Iris pigment epithelial cell (primary cell): ENCODE measurements around the gene MDC1.

Experiments used
- DNase-seq: peaks from one replicate; pipeline ENCODE4 v3.0.0-alpha.2; 2011; ENCODE audit warnings: low read depth

Gene MDC1

DNA sequence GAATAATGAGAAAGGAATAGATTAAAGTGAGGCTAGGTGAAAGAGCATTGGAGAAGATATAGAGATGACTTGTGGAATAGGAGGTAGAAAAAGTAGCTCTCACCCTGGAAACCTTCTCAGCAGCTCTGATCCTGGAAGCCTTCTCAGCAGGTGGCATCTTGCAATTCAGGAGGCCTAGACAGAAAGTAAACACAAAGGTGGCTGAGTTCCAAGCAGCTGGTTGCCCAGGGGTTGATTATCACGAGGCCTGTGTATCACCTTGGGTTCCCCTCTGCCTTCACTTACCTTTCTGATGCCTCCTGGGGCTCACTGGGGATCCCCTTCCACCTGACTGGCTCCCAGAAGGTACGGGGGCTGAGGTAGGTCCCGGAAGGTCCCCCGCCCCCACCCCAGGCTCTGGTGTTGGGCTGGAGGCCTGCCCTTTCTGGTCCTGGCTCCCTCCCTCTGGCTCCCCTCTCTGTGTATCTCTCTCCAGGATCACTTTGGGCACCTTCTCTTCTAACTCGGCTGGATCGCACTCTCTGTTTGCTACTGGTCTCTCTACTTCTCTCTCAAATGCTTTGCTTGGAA lies 9.7 kb downstream of the MDC1 start:
- no peak for DNase-seq

- no peak for DNase-seq
Measured at GRCh38 chr6:30705620-30706019, 11.5 kb downstream of the MDC1 start.

GRCh38 chr6:30703821-30704220 lies 13.3 kb downstream of the MDC1 start:
- no peak for DNase-seq

- no peak for DNase-seq
Measured at GRCh38 chr6:30703011-30703410, 14.1 kb downstream of the MDC1 start.

- DNase-seq, result no peak
Measured at GRCh38 chr6:30700340-30700739, 16.7 kb downstream of the MDC1 start.

DNA sequence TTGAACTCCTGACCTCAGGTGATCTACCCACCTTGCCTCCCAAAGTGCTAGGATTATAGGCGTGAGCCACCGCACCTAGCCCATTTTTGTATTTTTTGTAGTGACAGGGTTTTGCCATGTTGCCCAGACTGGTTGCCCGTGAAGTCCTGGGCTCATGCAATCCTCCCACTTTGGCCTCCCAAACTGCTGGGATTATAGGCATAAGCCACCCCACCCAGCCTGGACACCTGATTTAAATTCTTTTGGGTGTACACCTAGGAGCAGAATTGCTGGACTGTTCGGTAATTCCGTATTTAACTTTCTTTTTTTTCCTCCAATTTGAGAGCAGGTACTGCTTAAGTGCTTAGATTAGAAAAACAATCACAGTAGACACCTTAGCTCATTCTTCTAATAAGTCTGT lies 20.6 kb downstream of the MDC1 start:
- no peak for DNase-seq

- no peak for DNase-seq
Measured at GRCh38 chr6:30691208-30691847, 25.8 kb downstream of the MDC1 start.

- DNase-seq, result peak; percentile 71
Measured at GRCh38 chr6:30690403-30691207, 26.5 kb downstream of the MDC1 start, which contains the start of gene NRM. NRM (minus strand) TSS chr6:30690984; CDS start chr6:30690974, 10 bp downstream.

- no peak for DNase-seq
Measured at GRCh38 chr6:30689985-30690384, 27.1 kb downstream of the MDC1 start.

DNA sequence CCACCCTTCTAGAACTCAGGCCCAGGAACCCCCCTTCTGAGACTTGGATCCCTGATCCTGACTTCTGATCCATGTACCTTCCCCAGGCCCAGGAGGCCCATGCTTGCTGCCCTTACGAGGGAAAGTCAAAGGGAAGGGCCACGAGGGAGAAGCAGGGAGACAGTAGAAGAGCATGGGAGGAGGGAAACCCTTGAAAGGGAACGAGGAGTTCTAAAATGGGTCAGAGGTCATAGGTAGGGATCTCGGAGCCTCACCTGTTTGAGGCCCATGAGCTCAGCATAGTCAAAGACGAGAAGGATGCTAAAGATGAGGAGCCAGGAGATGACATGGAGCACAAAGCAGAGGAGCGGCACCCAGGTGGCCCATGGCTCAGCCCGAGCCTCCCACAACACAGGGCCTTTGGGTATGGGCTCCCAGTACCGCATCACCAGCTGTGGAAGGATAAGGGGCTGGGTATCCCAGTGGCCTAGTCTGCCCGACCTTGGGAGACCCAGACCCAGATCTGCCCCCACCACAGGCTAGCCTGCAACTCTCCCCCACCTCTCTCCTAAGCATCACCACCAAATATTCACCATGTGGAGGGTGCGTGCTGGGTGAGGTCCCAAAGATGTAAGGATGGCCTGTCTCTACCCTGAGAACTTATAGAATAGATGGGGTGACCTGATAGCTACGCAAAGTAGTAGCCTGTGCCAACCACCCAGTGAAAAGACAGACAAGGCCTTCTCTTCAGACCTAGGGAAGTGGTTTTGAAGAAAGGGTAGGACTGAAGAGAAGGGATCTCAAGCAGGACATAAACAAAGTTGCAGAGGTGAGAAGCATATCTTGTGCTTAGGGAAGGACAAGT lies 27.8 kb downstream of the MDC1 start:
- DNase-seq, result no peak

DNA sequence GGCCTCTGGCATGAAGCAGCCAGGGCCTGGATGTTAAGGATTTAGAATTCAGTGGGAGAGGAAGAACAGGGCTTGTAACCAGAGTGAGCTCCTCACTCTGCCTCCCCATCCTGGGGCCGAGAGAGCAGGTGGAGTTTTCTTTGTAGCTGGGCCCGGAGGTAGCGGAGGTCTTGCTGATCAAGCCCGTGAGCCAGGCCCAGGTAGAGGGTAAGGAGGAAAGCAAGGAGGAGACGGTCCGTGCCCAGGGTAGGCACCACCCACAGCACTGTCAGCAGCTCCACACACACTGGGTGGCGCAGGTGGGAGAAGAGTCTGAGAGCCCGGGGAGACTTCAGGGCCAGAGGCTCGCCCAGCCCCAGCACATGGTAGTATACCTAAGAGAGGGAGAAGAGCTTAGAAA lies 28.5 kb downstream of the MDC1 start:
- DNase-seq, result no peak

DNA sequence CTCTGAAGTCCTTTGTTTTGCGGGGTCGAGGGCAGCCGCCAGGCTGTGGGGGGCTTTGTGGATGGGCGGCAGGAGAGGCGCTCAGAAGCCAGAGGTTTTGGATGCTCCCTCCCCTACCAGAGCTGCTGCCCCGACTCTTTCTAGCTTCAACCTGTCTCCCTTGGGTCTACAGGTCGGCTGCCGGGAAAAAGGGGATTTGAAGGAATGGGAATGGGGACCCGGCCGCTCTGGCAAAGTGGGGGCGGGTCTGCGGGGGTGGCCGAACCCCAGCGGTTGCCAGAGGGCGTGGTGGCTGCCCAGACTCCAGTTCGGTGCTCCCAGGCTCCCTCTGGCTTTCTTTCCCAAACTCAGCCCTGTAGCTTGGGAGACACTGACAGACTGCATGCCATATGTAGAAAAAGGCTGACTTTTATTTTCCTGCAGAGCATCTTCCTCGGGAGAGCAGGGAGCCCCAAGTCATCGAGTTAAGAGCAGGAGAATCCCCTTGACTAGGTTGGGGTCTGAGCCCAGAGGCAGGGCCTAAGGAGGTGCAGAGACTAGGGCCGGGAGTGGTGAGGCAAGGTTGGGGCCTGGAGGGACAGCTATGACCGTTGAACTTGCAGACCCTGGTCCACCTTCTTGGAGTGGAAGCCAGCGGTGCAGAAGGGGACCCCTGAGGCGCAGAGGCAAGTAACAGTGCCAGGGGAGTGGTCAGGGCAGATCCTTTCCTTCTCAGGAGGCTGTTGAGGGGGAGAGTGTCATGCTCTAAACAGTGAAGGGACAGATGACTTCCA lies 29.2 kb downstream of the MDC1 start:
- peak; percentile 44 for DNase-seq

DNA sequence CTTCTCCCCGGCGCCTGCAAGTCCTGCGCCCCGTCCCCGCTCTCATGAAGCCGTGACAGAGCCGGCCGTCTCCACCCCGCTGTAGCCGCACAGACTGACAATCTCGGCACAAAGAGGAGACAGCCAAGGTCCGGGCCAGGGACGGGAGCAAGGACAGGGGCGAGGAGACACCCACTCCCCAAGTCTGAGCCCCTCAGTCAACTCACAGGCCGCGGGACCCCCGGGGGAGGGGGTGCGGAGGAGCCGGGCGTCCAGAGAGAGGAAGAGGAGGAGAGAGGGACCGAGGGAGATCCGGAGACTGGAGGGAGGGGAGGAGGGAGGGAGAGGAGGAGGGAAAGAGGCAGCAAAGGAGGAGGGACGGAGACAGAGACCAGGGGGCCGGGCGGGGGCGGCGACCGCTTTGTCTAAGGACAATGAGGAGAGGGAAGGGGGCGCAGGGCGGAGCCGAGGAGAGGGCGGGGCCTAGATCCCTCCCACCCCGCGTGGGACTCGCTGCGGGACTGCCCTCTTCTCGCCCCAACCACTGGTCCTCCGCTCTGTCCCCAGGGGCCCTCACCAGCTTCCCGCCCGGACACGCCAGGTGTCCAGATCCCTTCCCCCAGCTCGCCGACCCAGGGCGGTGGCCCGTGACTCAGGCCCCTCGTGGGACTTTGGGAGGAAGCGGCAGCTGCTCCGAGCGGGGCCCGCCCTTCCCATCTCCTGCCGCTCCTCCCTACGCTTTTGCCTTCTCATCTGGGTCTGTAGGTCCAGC lies 30.0 kb downstream of the MDC1 start:
- peak; percentile 92 for DNase-seq

DNA sequence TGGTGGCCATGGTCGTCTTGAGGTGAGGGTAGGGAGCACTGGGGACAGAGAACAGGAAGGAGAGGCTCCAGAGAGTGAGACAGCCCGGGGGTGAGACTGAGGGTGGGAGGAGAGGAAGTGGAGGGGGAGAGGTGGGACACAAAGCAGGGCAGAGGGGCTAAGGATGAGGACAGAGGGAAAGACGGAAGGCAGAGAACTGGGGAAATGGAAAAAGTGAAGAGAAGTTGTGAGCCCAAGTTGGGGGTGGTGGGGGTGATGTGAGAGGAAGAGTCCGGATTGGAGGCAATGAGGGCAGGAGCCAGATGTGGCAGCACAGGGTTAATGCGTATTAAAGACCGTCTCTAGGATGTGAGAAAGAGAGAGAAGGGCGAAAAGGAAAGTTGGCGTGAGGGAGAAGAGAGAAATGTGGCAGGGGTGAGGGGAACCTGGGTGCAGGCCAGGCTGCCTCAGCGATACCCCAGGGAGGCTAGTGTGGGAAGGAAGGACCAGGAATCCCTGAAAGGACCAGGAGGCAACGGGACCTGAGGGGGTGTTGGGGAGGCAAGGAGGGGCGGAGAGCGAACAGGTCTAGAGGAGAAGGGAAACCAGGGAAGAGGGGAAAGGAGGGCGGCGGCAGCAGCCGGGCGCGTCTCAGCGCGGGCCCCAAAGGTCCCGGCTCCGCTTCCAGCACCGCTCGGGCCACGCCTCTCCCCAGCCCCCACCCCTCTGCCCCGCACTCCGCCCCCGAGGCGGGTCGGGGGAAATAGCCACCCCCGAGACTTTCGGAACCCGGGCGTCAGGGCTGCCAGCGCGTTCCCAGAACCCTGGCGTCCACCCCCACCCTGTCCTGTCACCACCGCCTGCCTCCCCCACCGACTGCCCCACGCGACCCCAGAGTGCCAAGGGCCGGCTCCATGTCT lies 30.8 kb downstream of the MDC1 start, which contains the start of gene PPP1R18:
PPP1R18 (minus strand) TSS at position 637 of the 899 bp plus-strand sequence; CDS start at position 10, 627 bp downstream.
- peak; percentile 65 for DNase-seq

- peak; percentile 55 for DNase-seq
Measured at GRCh38 chr6:30685157-30686008, 31.7 kb downstream of the MDC1 start.

- peak; percentile 58 for DNase-seq
Measured at GRCh38 chr6:30684386-30685156, 32.5 kb downstream of the MDC1 start.

DNA sequence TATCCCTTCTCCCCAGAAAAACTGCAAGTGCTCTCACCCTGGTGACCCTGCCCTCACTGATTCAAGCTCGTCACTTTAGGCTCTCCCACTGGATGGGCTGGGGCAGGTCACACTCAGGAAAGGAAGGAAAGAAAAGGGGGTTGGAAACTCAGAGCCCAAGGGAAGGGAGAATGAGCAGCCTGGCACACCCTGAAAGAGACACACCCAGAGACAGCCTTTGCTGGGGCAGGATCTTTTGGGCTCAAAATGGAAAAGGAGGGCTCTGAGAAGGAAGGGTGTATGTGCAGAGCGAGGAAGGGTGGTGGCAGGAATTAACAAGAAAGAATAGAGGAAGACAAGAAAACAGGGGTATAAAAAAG lies 33.1 kb downstream of the MDC1 start:
- no peak for DNase-seq
